ENCODE data around the gene CPEB4. TPM values are rescaled to one million over a fixed set of nuclear protein-coding genes. Genes with fewer than 3 reads are reported as not detected.
A peak's percentile ranks its signal among the peaks of the same experiment; 100 is the strongest.

Gene CPEB4
- total and polyA plus RNA-seq, 9 of the 15 experiments (the other 6 are each of a cell fraction or from before 2014, with no cell fraction given): 7.4 to 21.3 (median 12.4) TPM

DNA sequence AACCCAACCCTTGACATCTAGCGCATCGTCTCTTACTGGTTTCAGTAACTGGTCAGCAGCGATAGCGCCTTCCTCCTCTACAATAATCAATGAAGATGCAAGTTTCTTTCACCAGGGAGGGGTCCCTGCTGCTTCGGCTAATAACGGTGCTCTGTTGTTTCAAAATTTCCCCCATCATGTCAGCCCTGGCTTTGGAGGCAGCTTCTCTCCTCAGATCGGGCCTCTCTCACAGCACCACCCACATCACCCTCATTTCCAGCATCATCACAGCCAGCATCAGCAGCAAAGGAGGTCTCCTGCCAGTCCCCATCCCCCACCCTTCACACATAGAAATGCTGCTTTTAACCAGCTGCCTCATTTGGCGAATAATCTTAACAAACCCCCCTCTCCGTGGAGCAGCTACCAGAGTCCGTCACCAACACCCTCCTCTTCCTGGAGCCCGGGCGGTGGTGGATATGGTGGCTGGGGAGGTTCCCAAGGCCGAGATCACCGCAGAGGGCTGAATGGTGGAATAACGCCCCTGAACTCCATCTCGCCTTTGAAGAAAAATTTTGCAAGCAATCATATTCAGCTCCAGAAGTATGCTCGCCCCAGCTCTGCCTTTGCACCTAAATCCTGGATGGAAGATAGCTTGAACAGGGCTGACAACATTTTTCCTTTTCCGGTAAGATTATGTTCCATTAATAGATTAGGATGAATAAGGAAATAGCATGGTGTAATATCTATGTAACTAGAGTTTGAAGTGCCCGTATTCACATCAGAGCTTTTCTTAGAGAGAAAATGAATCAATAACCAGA lies 2.2 kb downstream of the CPEB4 start (continued):
- TF ChIP-seq, protein P1, sequence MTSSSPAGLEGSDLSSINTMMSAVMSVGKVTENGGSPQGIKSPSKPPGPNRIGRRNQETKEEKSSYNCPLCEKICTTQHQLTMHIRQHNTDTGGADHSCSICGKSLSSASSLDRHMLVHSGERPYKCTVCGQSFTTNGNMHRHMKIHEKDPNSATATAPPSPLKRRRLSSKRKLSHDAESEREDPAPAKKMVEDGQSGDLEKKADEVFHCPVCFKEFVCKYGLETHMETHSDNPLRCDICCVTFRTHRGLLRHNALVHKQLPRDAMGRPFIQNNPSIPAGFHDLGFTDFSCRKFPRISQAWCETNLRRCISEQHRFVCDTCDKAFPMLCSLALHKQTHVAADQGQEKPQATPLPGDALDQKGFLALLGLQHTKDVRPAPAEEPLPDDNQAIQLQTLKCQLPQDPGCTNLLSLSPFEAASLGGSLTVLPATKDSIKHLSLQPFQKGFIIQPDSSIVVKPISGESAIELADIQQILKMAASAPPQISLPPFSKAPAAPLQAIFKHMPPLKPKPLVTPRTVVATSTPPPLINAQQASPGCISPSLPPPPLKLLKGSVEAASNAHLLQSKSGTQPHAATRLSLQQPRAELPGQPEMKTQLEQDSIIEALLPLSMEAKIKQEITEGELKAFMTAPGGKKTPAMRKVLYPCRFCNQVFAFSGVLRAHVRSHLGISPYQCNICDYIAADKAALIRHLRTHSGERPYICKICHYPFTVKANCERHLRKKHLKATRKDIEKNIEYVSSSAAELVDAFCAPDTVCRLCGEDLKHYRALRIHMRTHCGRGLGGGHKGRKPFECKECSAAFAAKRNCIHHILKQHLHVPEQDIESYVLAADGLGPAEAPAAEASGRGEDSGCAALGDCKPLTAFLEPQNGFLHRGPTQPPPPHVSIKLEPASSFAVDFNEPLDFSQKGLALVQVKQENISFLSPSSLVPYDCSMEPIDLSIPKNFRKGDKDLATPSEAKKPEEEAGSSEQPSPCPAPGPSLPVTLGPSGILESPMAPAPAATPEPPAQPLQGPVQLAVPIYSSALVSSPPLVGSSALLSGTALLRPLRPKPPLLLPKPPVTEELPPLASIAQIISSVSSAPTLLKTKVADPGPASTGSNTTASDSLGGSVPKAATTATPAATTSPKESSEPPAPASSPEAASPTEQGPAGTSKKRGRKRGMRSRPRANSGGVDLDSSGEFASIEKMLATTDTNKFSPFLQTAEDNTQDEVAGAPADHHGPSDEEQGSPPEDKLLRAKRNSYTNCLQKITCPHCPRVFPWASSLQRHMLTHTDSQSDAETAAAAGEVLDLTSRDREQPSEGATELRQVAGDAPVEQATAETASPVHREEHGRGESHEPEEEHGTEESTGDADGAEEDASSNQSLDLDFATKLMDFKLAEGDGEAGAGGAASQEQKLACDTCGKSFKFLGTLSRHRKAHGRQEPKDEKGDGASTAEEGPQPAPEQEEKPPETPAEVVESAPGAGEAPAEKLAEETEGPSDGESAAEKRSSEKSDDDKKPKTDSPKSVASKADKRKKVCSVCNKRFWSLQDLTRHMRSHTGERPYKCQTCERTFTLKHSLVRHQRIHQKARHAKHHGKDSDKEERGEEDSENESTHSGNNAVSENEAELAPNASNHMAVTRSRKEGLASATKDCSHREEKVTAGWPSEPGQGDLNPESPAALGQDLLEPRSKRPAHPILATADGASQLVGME (CRISPR knock-in tag; IDR thresholded peaks at IDR 0.05): peak; percentile 82; the same call in 1 of the 2 replicates
- TF ChIP-seq DPF2 (IDR thresholded peaks at IDR 0.05) (peak; percentile 41; the same call in 1 of the 2 replicates), CEBPG (CRISPR knock-in tag; IDR thresholded peaks at IDR 0.05) (0 out of 2 replicates have a peak, but pooled peaks have one; percentile 8), CEBPG (tag; conservative IDR thresholded peaks at IDR 0.05 in 1 of 2, IDR thresholded peaks at IDR 0.05 in 1 of 2) (0 out of 4 replicates have a peak, but pooled peaks of 1 of the 2 experiments have one; percentile 33), RCOR1 (IDR thresholded peaks at IDR 0.05; ENCODE audit: borderline replicate concordance in 1 of 2, low read depth in 2 of 2, low read length in 2 of 2) (peak in 1 of 2 experiments; percentile 84; a peak in 2 of 4 replicates), ELF2 (CRISPR knock-in tag; IDR thresholded peaks at IDR 0.05) (no peak), WHSC1 (IDR thresholded peaks at IDR 0.05; ENCODE audit: low read length) (no peak), MTA1 (IDR thresholded peaks at IDR 0.05; ENCODE audit: borderline replicate concordance) (0 out of 2 replicates have a peak, but pooled peaks have one; percentile 31), ZNF644 (tag; IDR thresholded peaks at IDR 0.05; ENCODE audit: low read depth) (no peak), HDGF (IDR thresholded peaks at IDR 0.05) (peak; percentile 84; the same call in 1 of the 2 replicates), ETV1 (tag; conservative IDR thresholded peaks at IDR 0.05; ENCODE audit: low read depth) (0 out of 2 replicates have a peak, but pooled peaks have one; percentile 30), RBFOX2 (IDR thresholded peaks at IDR 0.05; ENCODE audit: low read depth, low read length) (peak; percentile 72), BRD9 (IDR thresholded peaks at IDR 0.05; ENCODE audit: low read depth, partially characterized antibody) (no peak), ZNF717 (CRISPR knock-in tag; IDR thresholded peaks at IDR 0.05) (no peak), ZNF589 (CRISPR knock-in tag; IDR thresholded peaks at IDR 0.05; ENCODE audit: low read depth) (0 out of 2 replicates have a peak, but pooled peaks have one; percentile 29), EGR1 (conservative IDR thresholded peaks at IDR 0.05) (no peak)
- TF ChIP-seq, protein P2, sequence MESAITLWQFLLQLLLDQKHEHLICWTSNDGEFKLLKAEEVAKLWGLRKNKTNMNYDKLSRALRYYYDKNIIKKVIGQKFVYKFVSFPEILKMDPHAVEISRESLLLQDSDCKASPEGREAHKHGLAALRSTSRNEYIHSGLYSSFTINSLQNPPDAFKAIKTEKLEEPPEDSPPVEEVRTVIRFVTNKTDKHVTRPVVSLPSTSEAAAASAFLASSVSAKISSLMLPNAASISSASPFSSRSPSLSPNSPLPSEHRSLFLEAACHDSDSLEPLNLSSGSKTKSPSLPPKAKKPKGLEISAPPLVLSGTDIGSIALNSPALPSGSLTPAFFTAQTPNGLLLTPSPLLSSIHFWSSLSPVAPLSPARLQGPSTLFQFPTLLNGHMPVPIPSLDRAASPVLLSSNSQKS (CRISPR knock-in tag; IDR thresholded peaks at IDR 0.05): no peak
- TF ChIP-seq, protein P3, sequence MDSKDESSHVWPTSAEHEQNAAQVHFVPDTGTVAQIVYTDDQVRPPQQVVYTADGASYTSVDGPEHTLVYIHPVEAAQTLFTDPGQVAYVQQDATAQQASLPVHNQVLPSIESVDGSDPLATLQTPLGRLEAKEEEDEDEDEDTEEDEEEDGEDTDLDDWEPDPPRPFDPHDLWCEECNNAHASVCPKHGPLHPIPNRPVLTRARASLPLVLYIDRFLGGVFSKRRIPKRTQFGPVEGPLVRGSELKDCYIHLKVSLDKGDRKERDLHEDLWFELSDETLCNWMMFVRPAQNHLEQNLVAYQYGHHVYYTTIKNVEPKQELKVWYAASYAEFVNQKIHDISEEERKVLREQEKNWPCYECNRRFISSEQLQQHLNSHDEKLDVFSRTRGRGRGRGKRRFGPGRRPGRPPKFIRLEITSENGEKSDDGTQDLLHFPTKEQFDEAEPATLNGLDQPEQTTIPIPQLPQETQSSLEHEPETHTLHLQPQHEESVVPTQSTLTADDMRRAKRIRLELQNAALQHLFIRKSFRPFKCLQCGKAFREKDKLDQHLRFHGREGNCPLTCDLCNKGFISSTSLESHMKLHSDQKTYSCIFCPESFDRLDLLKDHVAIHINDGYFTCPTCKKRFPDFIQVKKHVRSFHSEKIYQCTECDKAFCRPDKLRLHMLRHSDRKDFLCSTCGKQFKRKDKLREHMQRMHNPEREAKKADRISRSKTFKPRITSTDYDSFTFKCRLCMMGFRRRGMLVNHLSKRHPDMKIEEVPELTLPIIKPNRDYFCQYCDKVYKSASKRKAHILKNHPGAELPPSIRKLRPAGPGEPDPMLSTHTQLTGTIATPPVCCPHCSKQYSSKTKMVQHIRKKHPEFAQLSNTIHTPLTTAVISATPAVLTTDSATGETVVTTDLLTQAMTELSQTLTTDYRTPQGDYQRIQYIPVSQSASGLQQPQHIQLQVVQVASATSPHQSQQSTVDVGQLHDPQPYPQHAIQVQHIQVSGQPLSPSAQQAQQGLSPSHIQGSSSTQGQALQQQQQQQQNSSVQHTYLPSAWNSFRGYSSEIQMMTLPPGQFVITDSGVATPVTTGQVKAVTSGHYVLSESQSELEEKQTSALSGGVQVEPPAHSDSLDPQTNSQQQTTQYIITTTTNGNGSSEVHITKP (IDR thresholded peaks at IDR 0.05; ENCODE audit: partially characterized antibody): peak; percentile 28
